K562 (cell line): ENCODE measurements around the gene PTTG2. TPM values are rescaled to one million over a fixed set of nuclear protein-coding genes. Genes with fewer than 3 reads are reported as not detected.

Experiments used
- polyA plus RNA-seq, 8 experiments: library from polyadenylated mRNA; depleted of rRNA in 4 of 8; stranded (reverse) in 5 of 8; unstranded in 3 of 8; fragments of >200 nt; fragmentation: Nextera tagmentation in 2 of 8; fragmentation: Illumina TruSeq in 1 of 8; extraction: Ambion mirVana in 2 of 8; extraction: Trizol in 1 of 8; gene quantifications; 2 replicates each; pipeline versions ENCODE4 v1.2.1 to v1.2.3, GENCODE V29; 2011 to 2014; ENCODE audit warnings: inconsistent platforms in 1 of 8, missing spikeins in 1 of 8
- total RNA-seq, 7 experiments: library from RNA; depleted of rRNA in 6 of 7; stranded (reverse); fragments of >200 nt in 6 of 7; fragmentation: Illumina TruSeq in 2 of 7; extraction: Trizol in 2 of 7; gene quantifications; 2 replicates each; pipeline versions ENCODE4 v1.2.1 to v1.2.3, GENCODE V29; 2011 to 2021; ENCODE audit warnings: low replicate concordance in 1 of 7

The PTTG2 gene
- total and polyA plus RNA-seq, 9 of the 15 experiments (the other 6 are each of a cell fraction or from before 2014, with no cell fraction given): not detected

Other genes with a start within 250 kb of the PTTG2 start
- gene PGM2, start 133.7 kb upstream of the PTTG2 start, total RNA-seq (2014; rRNA removed): 35.5 and 39.3 TPM in 2 replicates
- 59.8 and 68.3 TPM in 2 replicates for gene PGM2, start 133.7 kb upstream of the PTTG2 start, total RNA-seq (2014; rRNA removed; fragmentation: Illumina TruSeq; extraction: Trizol)
- 49.8 and 51.4 TPM in 2 replicates for gene PGM2, start 133.7 kb upstream of the PTTG2 start, total RNA-seq (2015; rRNA removed; fragmentation: Illumina TruSeq; extraction: Trizol)
- gene PGM2, start 133.7 kb upstream of the PTTG2 start, total RNA-seq (2021): 57.3 and 58.1 TPM in 2 replicates
- gene PGM2, start 133.7 kb upstream of the PTTG2 start, polyA plus RNA-seq (2011; rRNA removed): 57.8 and 77.3 TPM in 2 replicates
- gene PGM2, start 133.7 kb upstream of the PTTG2 start, polyA plus RNA-seq (2014; fragmentation: Illumina TruSeq; extraction: Trizol): 45.6 and 52.9 TPM in 2 replicates
- 10 to 100 TPM; 15.2 to 27.1 TPM for gene PGM2, start 133.7 kb upstream of the PTTG2 start, polyA plus RNA-seq (2014; fragmentation: Nextera tagmentation; extraction: Ambion mirVana)
- 44.9 and 47.8 TPM in 2 replicates for gene PGM2, start 133.7 kb upstream of the PTTG2 start, polyA plus RNA-seq (2014; rRNA removed)
- 11.7 and 13.7 TPM in 2 replicates for gene TBC1D1, start 69.3 kb upstream of the PTTG2 start, total RNA-seq (2014; rRNA removed)
- gene TBC1D1, start 69.3 kb upstream of the PTTG2 start, total RNA-seq (2014; rRNA removed; fragmentation: Illumina TruSeq; extraction: Trizol): 8.8 and 10.6 TPM in 2 replicates
- gene TBC1D1, start 69.3 kb upstream of the PTTG2 start, total RNA-seq (2015; rRNA removed; fragmentation: Illumina TruSeq; extraction: Trizol): 7.1 and 7.2 TPM in 2 replicates
- gene TBC1D1, start 69.3 kb upstream of the PTTG2 start, total RNA-seq (2021): 10.2 and 11.1 TPM in 2 replicates
- 14.2 and 29.3 TPM in 2 replicates for gene TBC1D1, start 69.3 kb upstream of the PTTG2 start, polyA plus RNA-seq (2011; rRNA removed)
- gene TBC1D1, start 69.3 kb upstream of the PTTG2 start, polyA plus RNA-seq (2014; fragmentation: Illumina TruSeq; extraction: Trizol): 8.7 and 9.0 TPM in 2 replicates
- gene TBC1D1, start 69.3 kb upstream of the PTTG2 start, polyA plus RNA-seq (2014; fragmentation: Nextera tagmentation; extraction: Ambion mirVana): 1 to 10 TPM in 1 of 2 experiments, under 1 TPM in 1; 0.59 to 1.1 TPM
- 11.4 and 12.0 TPM in 2 replicates for gene TBC1D1, start 69.3 kb upstream of the PTTG2 start, polyA plus RNA-seq (2014; rRNA removed)